ENCODE data around the gene TLR3. TPM values are rescaled to one million over a fixed set of nuclear protein-coding genes. Genes with fewer than 3 reads are reported as not detected.

TLR3 gene
- total and polyA plus RNA-seq, 3 donors from 2014 or later: 2.3 to 12.6 (median 3.2) TPM

- DNase-seq: no peak
- H3K36me3 ChIP-seq (ENCODE audit: low read depth, missing control alignments): no peaks in the 10 kb centered on the region
- TF ChIP-seq CTCF (IDR thresholded peaks at IDR 0.05) (no peak), POLR2A (IDR thresholded peaks at IDR 0.05) (no peak)
- no peaks in the 10 kb centered on the region for H3K9me3 ChIP-seq
- 87 to 91% methylated on average over 2 of the region's 2 CpGs for WGBS, 2 donors
- no peaks in the 10 kb centered on the region for H3K4me1 ChIP-seq
- intact Hi-C loops (cut with DNase I; ENCODE audit: low total_unique reads): no loop called here
- no peak overlapping the region for H3K4me3 ChIP-seq
- H3K27me3 ChIP-seq: no peaks in the 10 kb centered on the region
- H3K27ac ChIP-seq: no peak overlapping the region
These were observed 52.1 kb downstream of the TLR3 start for GRCh38 chr4:186121057-186121456.

GRCh38 chr4:186128842-186129241, 59.9 kb downstream of the TLR3 start:
- Histone ChIP-seq H3K4me3 (no peak overlapping the region), H3K27ac (no peak overlapping the region), H3K4me1 (no peaks in the 10 kb centered on the region), H3K27me3 (no peaks in the 10 kb centered on the region), H3K36me3 (ENCODE audit: low read depth, missing control alignments) (no peaks in the 10 kb centered on the region), H3K9me3 (no peaks in the 10 kb centered on the region)
- TF ChIP-seq POLR2A (IDR thresholded peaks at IDR 0.05): no peak
- no peak for TF ChIP-seq CTCF (IDR thresholded peaks at IDR 0.05)
- intact Hi-C loops (cut with DNase I; ENCODE audit: low total_unique reads): no loop called here
- 93 to 95% methylated on average over 3 of the region's 3 CpGs for WGBS, 2 donors
- no peak for DNase-seq

GRCh38 chr4:186131935-186132334, 63.0 kb downstream of the TLR3 start:
- TF ChIP-seq CTCF (IDR thresholded peaks at IDR 0.05) (no peak), POLR2A (IDR thresholded peaks at IDR 0.05) (no peak)
- H3K36me3 ChIP-seq (ENCODE audit: low read depth, missing control alignments): no peaks in the 10 kb centered on the region
- no peak overlapping the region for H3K4me3 ChIP-seq
- intact Hi-C loops (cut with DNase I; ENCODE audit: low total_unique reads): no loop called here
- no peak for DNase-seq
- WGBS, 2 donors: 90% methylated on average over 2 of the region's 2 CpGs
- no peaks in the 10 kb centered on the region for H3K27me3 ChIP-seq
- no peak overlapping the region for H3K27ac ChIP-seq
- no peaks in the 10 kb centered on the region for H3K9me3 ChIP-seq
- no peaks in the 10 kb centered on the region for H3K4me1 ChIP-seq

DNA sequence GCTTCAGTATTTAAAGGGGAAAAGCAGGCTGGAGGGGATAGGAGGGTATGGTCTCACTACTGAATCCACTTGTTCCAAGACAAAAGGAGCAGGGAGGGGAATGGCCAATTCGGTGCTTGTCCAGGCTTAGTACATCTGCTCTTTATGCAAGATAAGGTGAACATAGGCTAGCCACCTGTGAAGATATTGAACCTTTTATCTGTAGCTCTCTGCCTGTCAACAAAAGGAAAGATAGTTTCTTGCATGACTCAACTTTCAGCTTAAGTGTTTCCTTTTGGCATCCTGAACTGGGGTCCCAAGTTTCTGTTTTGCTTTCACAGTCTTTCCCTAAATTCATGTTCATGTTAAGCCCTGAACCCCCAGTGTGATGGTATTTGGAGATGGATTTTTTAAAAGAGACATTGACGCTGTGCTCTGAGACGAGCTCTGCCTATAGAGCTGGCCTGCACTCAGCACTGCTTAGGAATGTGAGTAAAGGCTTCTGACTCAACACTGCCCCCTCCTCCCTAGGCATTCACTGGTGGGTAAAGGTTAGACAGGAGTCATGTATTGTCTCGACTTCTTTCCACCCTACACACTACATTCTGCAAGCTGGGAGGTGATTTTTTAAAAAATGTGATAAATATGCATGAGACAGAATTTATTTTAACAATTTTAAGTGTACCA, 63.8 kb downstream of the TLR3 start:
- H3K9me3 ChIP-seq: no peaks in the 10 kb centered on the region
- no peak for DNase-seq
- H3K4me3 ChIP-seq: no peak overlapping the region
- H3K27me3 ChIP-seq: no peaks in the 10 kb centered on the region
- intact Hi-C loops (cut with DNase I; ENCODE audit: low total_unique reads): no loop called here
- no peak overlapping the region for H3K27ac ChIP-seq
- TF ChIP-seq POLR2A (IDR thresholded peaks at IDR 0.05): no peak
- TF ChIP-seq CTCF (IDR thresholded peaks at IDR 0.05): no peak
- no peaks in the 10 kb centered on the region for H3K36me3 ChIP-seq (ENCODE audit: low read depth, missing control alignments)
- 57 to 61% methylated on average over 4 of the region's 4 CpGs for WGBS, 2 donors
- H3K4me1 ChIP-seq: no peaks in the 10 kb centered on the region

GRCh38 chr4:186134257-186134656, 65.3 kb downstream of the TLR3 start:
- Histone ChIP-seq H3K4me1 (no peaks in the 10 kb centered on the region), H3K36me3 (ENCODE audit: low read depth, missing control alignments) (no peaks in the 10 kb centered on the region), H3K27ac (no peak overlapping the region), H3K9me3 (no peaks in the 10 kb centered on the region), H3K4me3 (no peak overlapping the region), H3K27me3 (no peaks in the 10 kb centered on the region)
- WGBS, 2 donors: 61 to 84% methylated on average over 3 of the region's 3 CpGs
- intact Hi-C loops (cut with DNase I; ENCODE audit: low total_unique reads): no loop called here
- DNase-seq: no peak
- TF ChIP-seq POLR2A (IDR thresholded peaks at IDR 0.05) (no peak), CTCF (IDR thresholded peaks at IDR 0.05) (no peak)

Measured in testis (tissue), 3 donors.